Chondrocyte (in vitro differentiated cells): Measurements from ENCODE around the gene NT5DC3. TPM values are rescaled to one million over a fixed set of nuclear protein-coding genes. Genes with fewer than 3 reads are reported as not detected.

ENCODE experiments used
- DNase-seq: peaks from one replicate; pipeline ENCODE4 v3.0.0; 2021; ENCODE audit warnings: mixed read lengths, low spot score
- H3K27ac Mint-ChIP-seq: one replicate; pipeline ENCODE4 v1.8.0; 2021; ENCODE audit warnings: mild to moderate bottlenecking, moderate library complexity, mixed read lengths; ENCODE audit not compliant: unreplicated experiment
- H3K27me3 Mint-ChIP-seq: 2 replicates; pipeline ENCODE4 v1.8.0; 2021; ENCODE audit warnings: low read depth, mixed read lengths
- H3K36me3 Mint-ChIP-seq: 2 replicates; pipeline ENCODE4 v1.8.0; 2021; ENCODE audit warnings: low read depth, mixed read lengths
- H3K4me1 Mint-ChIP-seq: 2 replicates; pipeline ENCODE4 v1.8.0; 2021; ENCODE audit warnings: low read depth, mild to moderate bottlenecking, mixed read lengths
- H3K4me3 Mint-ChIP-seq: one replicate; pipeline ENCODE4 v1.8.0; 2021; ENCODE audit warnings: mild to moderate bottlenecking, moderate library complexity, mixed read lengths; ENCODE audit not compliant: unreplicated experiment
- H3K9me3 Mint-ChIP-seq: 2 replicates; pipeline ENCODE4 v1.8.0; 2021; ENCODE audit warnings: low read depth, mixed read lengths
- CTCF ChIP-seq: fragments of 200-600 bp; sonication (generic); IDR thresholded peaks from 2 replicates; pipeline ENCODE4 v1.5.0; 2021; ENCODE audit warnings: antibody characterized with exemption, mild to moderate bottlenecking, moderate library complexity
- total RNA-seq: library from RNA; stranded (reverse); gene quantifications from 3 replicates; pipeline ENCODE4 v1.2.1, GENCODE V29; 2021

The NT5DC3 gene
- total RNA-seq, 1 donor from 2014 or later: 26.2 TPM

GRCh38 chr12:103848917-103849491, 8.0 kb upstream of the NT5DC3 start:
- H3K9me3 Mint-ChIP-seq: no peaks in the 10 kb centered on the region
- no peak overlapping the region for H3K4me3 Mint-ChIP-seq
- no peak for TF ChIP-seq CTCF
- H3K27ac Mint-ChIP-seq: no peak overlapping the region
- no peaks in the 10 kb centered on the region for H3K36me3 Mint-ChIP-seq
- H3K27me3 Mint-ChIP-seq: no peaks in the 10 kb centered on the region
- peaks cover 45% of the 10 kb centered on the region for H3K4me1 Mint-ChIP-seq
- DNase-seq: no peak

GRCh38 chr12:103848143-103848542, 7.1 kb upstream of the NT5DC3 start:
- H3K4me1 Mint-ChIP-seq: peaks cover 46% of the 10 kb centered on the region
- H3K9me3 Mint-ChIP-seq: no peaks in the 10 kb centered on the region
- H3K36me3 Mint-ChIP-seq: no peaks in the 10 kb centered on the region
- H3K4me3 Mint-ChIP-seq: no peak overlapping the region
- H3K27ac Mint-ChIP-seq: no peak overlapping the region
- no peaks in the 10 kb centered on the region for H3K27me3 Mint-ChIP-seq
- no peak for TF ChIP-seq CTCF
- no peak for DNase-seq

- Mint-ChIP-seq H3K27ac (no peak overlapping the region), H3K9me3 (no peaks in the 10 kb centered on the region), H3K4me3 (no peak overlapping the region), H3K4me1 (peaks cover 41% of the 10 kb centered on the region), H3K36me3 (no peaks in the 10 kb centered on the region), H3K27me3 (no peaks in the 10 kb centered on the region)
- TF ChIP-seq CTCF: no peak
- no peak for DNase-seq
Observed at GRCh38 chr12:103846415-103846814, 5.4 kb upstream of the NT5DC3 start.

- H3K36me3 Mint-ChIP-seq: no peaks in the 10 kb centered on the region
- H3K27ac Mint-ChIP-seq: no peak overlapping the region
- no peak overlapping the region for H3K4me3 Mint-ChIP-seq
- no peak for DNase-seq
- peaks cover 33% of the 10 kb centered on the region for H3K4me1 Mint-ChIP-seq
- H3K27me3 Mint-ChIP-seq: no peaks in the 10 kb centered on the region
- TF ChIP-seq CTCF: no peak
- H3K9me3 Mint-ChIP-seq: no peaks in the 10 kb centered on the region
Observed at GRCh38 chr12:103844305-103844704, 3.3 kb upstream of the NT5DC3 start.

GRCh38 chr12:103841690-103842584, 903 bp upstream of the NT5DC3 start:
- Mint-ChIP-seq H3K27ac (peak overlapping the region; percentile 96), H3K36me3 (no peaks in the 10 kb centered on the region), H3K4me3 (peak overlapping the region; percentile 87), H3K27me3 (no peaks in the 10 kb centered on the region), H3K4me1 (peaks cover 44% of the 10 kb centered on the region), H3K9me3 (no peaks in the 10 kb centered on the region)
- DNase-seq: peak; percentile 96
- no peak for TF ChIP-seq CTCF
